ENCODE data around the gene CNTNAP2. TPM values are rescaled to one million over a fixed set of nuclear protein-coding genes. Genes with fewer than 3 reads are reported as not detected.
A peak's percentile ranks its signal among the peaks of the same experiment; 100 is the strongest.

The CNTNAP2 gene
- total RNA-seq, 8 experiments from 2014 or later: 0.05 to 27.0 (median 15.0) TPM

GRCh38 chr7:146736446-146737190 lies 620.0 kb downstream of the CNTNAP2 start:
- in situ Hi-C loops (cut with MboI; ENCODE audit: low pct_unique_long_range_greater_than_20kb in 2 of 9, low sequenced_read_pairs in 9 of 9, unreplicated experiment in 9 of 9): no loop called here
- ATAC-seq (replicated peaks in 6 of 8): no peak
- 0 to 88% (median 69%) methylated on average over 2 to 5 of the region's 5 CpGs for WGBS, 10 experiments
- H3K4me3 ChIP-seq: no peak overlapping the region
- H3K4me1 ChIP-seq (replicated peaks in 1 of 2): no peaks in the 10 kb centered on the region
- no peak overlapping the region for H3K27ac ChIP-seq

- in situ Hi-C loops (cut with MboI; ENCODE audit: low pct_unique_long_range_greater_than_20kb in 2 of 9, low sequenced_read_pairs in 9 of 9, unreplicated experiment in 9 of 9): no loop called here
- ATAC-seq (replicated peaks in 6 of 8): no peak
- Histone ChIP-seq H3K27ac (no peak overlapping the region), H3K4me3 (no peak overlapping the region), H3K4me1 (replicated peaks in 1 of 2) (no peaks in the 10 kb centered on the region)
- 0 to 100% (median 56%) methylated on average over 1 of the region's 1 CpG; no CpG with 5 or more reads in 1 of the 10 experiments for WGBS, 10 experiments
Measured at GRCh38 chr7:146740039-146740438, 623.4 kb downstream of the CNTNAP2 start.

GRCh38 chr7:146741911-146742310 lies 625.3 kb downstream of the CNTNAP2 start:
- ATAC-seq (replicated peaks in 6 of 8): no peak
- in situ Hi-C loops (cut with MboI; ENCODE audit: low pct_unique_long_range_greater_than_20kb in 2 of 9, low sequenced_read_pairs in 9 of 9, unreplicated experiment in 9 of 9): no loop called here
- H3K4me3 ChIP-seq: no peak overlapping the region
- H3K4me1 ChIP-seq (replicated peaks in 1 of 2): no peaks in the 10 kb centered on the region
- no peak overlapping the region for H3K27ac ChIP-seq

GRCh38 chr7:146754385-146754784 lies 637.8 kb downstream of the CNTNAP2 start:
- no peak for ATAC-seq (replicated peaks in 6 of 8)
- in situ Hi-C loops (cut with MboI; ENCODE audit: low pct_unique_long_range_greater_than_20kb in 2 of 9, low sequenced_read_pairs in 9 of 9, unreplicated experiment in 9 of 9): no loop called here
- Histone ChIP-seq H3K27ac (no peak overlapping the region), H3K4me1 (replicated peaks in 1 of 2) (no peaks in the 10 kb centered on the region), H3K4me3 (no peak overlapping the region)
- WGBS, 10 experiments: 8 to 100% (median 50%) methylated on average over 1 of the region's 1 CpG; no CpG with 5 or more reads in 4 of the 10 experiments

- Histone ChIP-seq H3K27ac (no peak overlapping the region), H3K4me3 (no peak overlapping the region), H3K4me1 (replicated peaks in 1 of 2) (no peaks in the 10 kb centered on the region)
- in situ Hi-C loops (cut with MboI; ENCODE audit: low pct_unique_long_range_greater_than_20kb in 2 of 9, low sequenced_read_pairs in 9 of 9, unreplicated experiment in 9 of 9): no loop called here
- ATAC-seq (replicated peaks in 6 of 8): peak in 4 of 8 experiments; percentile 56 to 79 (median 73)
- WGBS, 10 experiments: 0 to 85% (median 56%) methylated on average over 1 to 2 of the region's 2 CpGs
Measured at GRCh38 chr7:146755585-146755984, 639.0 kb downstream of the CNTNAP2 start.

- no peak overlapping the region for H3K27ac ChIP-seq
- WGBS, 10 experiments: 0 to 81% (median 41%) methylated on average over 2 to 3 of the region's 3 CpGs
- no peaks in the 10 kb centered on the region for H3K4me1 ChIP-seq (replicated peaks in 1 of 2)
- no peak overlapping the region for H3K4me3 ChIP-seq
- in situ Hi-C loops (cut with MboI; ENCODE audit: low pct_unique_long_range_greater_than_20kb in 2 of 9, low sequenced_read_pairs in 9 of 9, unreplicated experiment in 9 of 9): no loop called here
- ATAC-seq (replicated peaks in 6 of 8): no peak
Measured at GRCh38 chr7:146764458-146764857, 647.9 kb downstream of the CNTNAP2 start.

GRCh38 chr7:146768957-146769356 lies 652.4 kb downstream of the CNTNAP2 start:
- Histone ChIP-seq H3K27ac (no peak overlapping the region), H3K4me3 (no peak overlapping the region), H3K4me1 (replicated peaks in 1 of 2) (no peaks in the 10 kb centered on the region)
- ATAC-seq (replicated peaks in 6 of 8): no peak
- in situ Hi-C loops (cut with MboI; ENCODE audit: low pct_unique_long_range_greater_than_20kb in 2 of 9, low sequenced_read_pairs in 9 of 9, unreplicated experiment in 9 of 9): no loop called here
- 7 to 100% (median 83%) methylated on average over 2 to 3 of the region's 3 CpGs; no CpG with 5 or more reads in 1 of the 10 experiments for WGBS, 10 experiments

GRCh38 chr7:146772601-146773000 lies 656.0 kb downstream of the CNTNAP2 start:
- Histone ChIP-seq H3K27ac (no peak overlapping the region), H3K4me1 (replicated peaks in 1 of 2) (no peaks in the 10 kb centered on the region), H3K4me3 (no peak overlapping the region)
- WGBS, 10 experiments: 9 to 100% (median 88%) methylated on average over 1 to 5 of the region's 5 CpGs; no CpG with 5 or more reads in 4 of the 10 experiments
- in situ Hi-C loops (cut with MboI; ENCODE audit: low pct_unique_long_range_greater_than_20kb in 2 of 9, low sequenced_read_pairs in 9 of 9, unreplicated experiment in 9 of 9): no loop called here
- ATAC-seq (replicated peaks in 6 of 8): peak in 2 of 8 experiments; percentile 33 to 35

GRCh38 chr7:146773506-146773905 lies 656.9 kb downstream of the CNTNAP2 start:
- H3K4me3 ChIP-seq: no peak overlapping the region
- H3K4me1 ChIP-seq (replicated peaks in 1 of 2): no peaks in the 10 kb centered on the region
- in situ Hi-C loops (cut with MboI; ENCODE audit: low pct_unique_long_range_greater_than_20kb in 2 of 9, low sequenced_read_pairs in 9 of 9, unreplicated experiment in 9 of 9): no loop called here
- H3K27ac ChIP-seq: no peak overlapping the region
- no peak for ATAC-seq (replicated peaks in 6 of 8)
- 0 to 100% (median 100%) methylated on average over 1 to 4 of the region's 5 CpGs; no CpG with 5 or more reads in 3 of the 10 experiments for WGBS, 10 experiments

- Histone ChIP-seq H3K27ac (no peak overlapping the region), H3K4me3 (no peak overlapping the region), H3K4me1 (replicated peaks in 1 of 2) (no peaks in the 10 kb centered on the region)
- in situ Hi-C loops (cut with MboI; ENCODE audit: low pct_unique_long_range_greater_than_20kb in 2 of 9, low sequenced_read_pairs in 9 of 9, unreplicated experiment in 9 of 9): no loop called here
- WGBS, 10 experiments: 20 to 98% (median 87%) methylated on average over 6 to 12 of the region's 12 CpGs
- ATAC-seq (replicated peaks in 6 of 8): no peak
Measured at GRCh38 chr7:146781352-146782116, 664.9 kb downstream of the CNTNAP2 start.

- Histone ChIP-seq H3K4me3 (no peak overlapping the region), H3K4me1 (replicated peaks in 1 of 2) (peaks cover 0 to 2% of the 10 kb centered on the region in 2 donors), H3K27ac (no peak overlapping the region)
- ATAC-seq (replicated peaks in 6 of 8): no peak
- in situ Hi-C loops (cut with MboI; ENCODE audit: low pct_unique_long_range_greater_than_20kb in 2 of 9, low sequenced_read_pairs in 9 of 9, unreplicated experiment in 9 of 9): no loop called here
- 39 to 100% (median 80%) methylated on average over 1 to 16 of the region's 18 CpGs; no CpG with 5 or more reads in 2 of the 10 experiments for WGBS, 10 experiments
Measured at GRCh38 chr7:146787266-146787665, 670.7 kb downstream of the CNTNAP2 start.

- H3K4me1 ChIP-seq (replicated peaks in 1 of 2): peaks cover 0 to 2% of the 10 kb centered on the region in 2 donors
- in situ Hi-C loops (cut with MboI; ENCODE audit: low pct_unique_long_range_greater_than_20kb in 2 of 9, low sequenced_read_pairs in 9 of 9, unreplicated experiment in 9 of 9): no loop called here
- ATAC-seq (replicated peaks in 6 of 8): no peak
- no peak overlapping the region for H3K4me3 ChIP-seq
- no peak overlapping the region for H3K27ac ChIP-seq
- WGBS, 10 experiments: 23 to 100% (median 96%) methylated on average over 3 to 8 of the region's 15 CpGs; no CpG with 5 or more reads in 5 of the 10 experiments
Measured at GRCh38 chr7:146788008-146788407, 671.4 kb downstream of the CNTNAP2 start.
